K562 (cell line): ENCODE results near the gene SORCS2. TPM values are rescaled to one million over a fixed set of nuclear protein-coding genes. Genes with fewer than 3 reads are reported as not detected.

Experiments used
- CCAR2 ChIP-seq: fragments of 200-400 bp; formaldehyde crosslinking; IDR thresholded peaks from 2 replicates; pipeline ENCODE4 v1.6.1; 2017; ENCODE audit warnings: mild to moderate bottlenecking, low read depth, low read length
- COPS2 ChIP-seq: fragments of 450-650 bp; conservative IDR thresholded peaks from 2 replicates; pipeline ENCODE4 v1.6.1; 2016; ENCODE audit warnings: mild to moderate bottlenecking, moderate library complexity
- DMBX1 ChIP-seq: fragments of 250-450 bp; sonication (Bioruptor Pico); IDR thresholded peaks from 2 replicates; pipeline ENCODE4 v1.8.0; 2022; ENCODE audit warnings: inconsistent platforms, mild to moderate bottlenecking, moderate library complexity, borderline replicate concordance
- HDAC2 ChIP-seq: fragments of 450-650 bp; IDR thresholded peaks from 2 replicates; pipeline ENCODE4 v1.6.1; 2016; ENCODE audit warnings: mild to moderate bottlenecking
- SMAD3 ChIP-seq: fragments of 450-650 bp; formaldehyde crosslinking; conservative IDR thresholded peaks from 2 replicates; pipeline ENCODE4 v1.4.0; 2020; ENCODE audit warnings: mild to moderate bottlenecking
- ZBTB17 ChIP-seq: fragments of 450-650 bp; formaldehyde crosslinking; IDR thresholded peaks from 2 replicates; pipeline ENCODE4 v1.4.0; 2020; ENCODE audit warnings: mild to moderate bottlenecking
- ZFP30 ChIP-seq: fragments of 250-450 bp; sonication (Bioruptor Pico); IDR thresholded peaks from 2 replicates; pipeline ENCODE4 v1.8.0; 2022; ENCODE audit warnings: moderate library complexity, mild to moderate bottlenecking, inconsistent platforms, borderline replicate concordance
- ZMIZ1 ChIP-seq, 2 experiments: fragments of 150-350 bp in 1 of 2; IDR thresholded peaks; 2 replicates each; pipeline ENCODE4 v1.6.1; 2012 to 2016; ENCODE audit warnings: low read depth in 2 of 2, low read length in 2 of 2, mild to moderate bottlenecking in 1 of 2, moderate library complexity in 1 of 2
- ZNF174 ChIP-seq: fragments of 250-450 bp; sonication (Bioruptor Pico); IDR thresholded peaks from 2 replicates; pipeline ENCODE4 v1.4.0; 2020; ENCODE audit warnings: mild to moderate bottlenecking
- polyA plus RNA-seq, 8 experiments: library from polyadenylated mRNA; depleted of rRNA in 4 of 8; stranded (reverse) in 5 of 8; unstranded in 3 of 8; fragments of >200 nt; fragmentation: Nextera tagmentation in 2 of 8; fragmentation: Illumina TruSeq in 1 of 8; extraction: Ambion mirVana in 2 of 8; extraction: Trizol in 1 of 8; gene quantifications; 2 replicates each; pipeline versions ENCODE4 v1.2.1 to v1.2.3, GENCODE V29; 2011 to 2014; ENCODE audit warnings: inconsistent platforms in 1 of 8, missing spikeins in 1 of 8
- total RNA-seq, 7 experiments: library from RNA; depleted of rRNA in 6 of 7; stranded (reverse); fragments of >200 nt in 6 of 7; fragmentation: Illumina TruSeq in 2 of 7; extraction: Trizol in 2 of 7; gene quantifications; 2 replicates each; pipeline versions ENCODE4 v1.2.1 to v1.2.3, GENCODE V29; 2011 to 2021; ENCODE audit warnings: low replicate concordance in 1 of 7
- TF ChIP-seq, protein P1 (sequence below): fragments of 450-650 bp; IDR thresholded peaks from 2 replicates; pipeline ENCODE4 v1.6.1; 2016; ENCODE audit warnings: low read depth, mild to moderate bottlenecking, moderate library complexity

SORCS2 gene
- total and polyA plus RNA-seq, 9 of the 15 experiments (the other 6 are each of a cell fraction or from before 2014, with no cell fraction given), result not detected

GRCh38 chr4:7516773-7517144 lies 324.4 kb downstream of the SORCS2 start (continued):
- TF ChIP-seq ZMIZ1 (IDR thresholded peaks at IDR 0.05; ENCODE audit: low read depth in 2 of 2, low read length in 2 of 2), result no peak
- no peak for TF ChIP-seq COPS2
- TF ChIP-seq HDAC2, result no peak
- no peak for TF ChIP-seq SMAD3
- no peak for TF ChIP-seq ZBTB17
- no peak for TF ChIP-seq ZFP30
- TF ChIP-seq ZNF174 (CRISPR knock-in tag), result no peak
- TF ChIP-seq, protein P1, sequence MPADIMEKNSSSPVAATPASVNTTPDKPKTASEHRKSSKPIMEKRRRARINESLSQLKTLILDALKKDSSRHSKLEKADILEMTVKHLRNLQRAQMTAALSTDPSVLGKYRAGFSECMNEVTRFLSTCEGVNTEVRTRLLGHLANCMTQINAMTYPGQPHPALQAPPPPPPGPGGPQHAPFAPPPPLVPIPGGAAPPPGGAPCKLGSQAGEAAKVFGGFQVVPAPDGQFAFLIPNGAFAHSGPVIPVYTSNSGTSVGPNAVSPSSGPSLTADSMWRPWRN, result no peak
- TF ChIP-seq DMBX1 (CRISPR knock-in tag), result no peak
- TF ChIP-seq CCAR2, result no peak
